Renal cortex interstitium (tissue), 11 donors: ENCODE data around the gene AUNIP. TPM values are rescaled to one million over a fixed set of nuclear protein-coding genes. Genes with fewer than 3 reads are reported as not detected.

Source experiments
- DNase-seq, 11 donors: peaks; one replicate each; pipeline ENCODE4 v3.0.0-alpha.2; 2013; ENCODE audit warnings: low read depth in 9 of 11, low spot score in 4 of 11; ENCODE audit errors: extremely low read depth in 1 of 11
- polyA plus RNA-seq, 3 donors: library from polyadenylated mRNA; unstranded; fragments of 120-200 nt; gene quantifications; one replicate each; pipeline ENCODE4 v1.2.1, GENCODE V29; 2013; ENCODE audit not compliant: insufficient read length in 3 of 3

AUNIP gene
- polyA plus RNA-seq, 3 donors, result 3.0 to 4.3 (median 3.9) TPM

DNA sequence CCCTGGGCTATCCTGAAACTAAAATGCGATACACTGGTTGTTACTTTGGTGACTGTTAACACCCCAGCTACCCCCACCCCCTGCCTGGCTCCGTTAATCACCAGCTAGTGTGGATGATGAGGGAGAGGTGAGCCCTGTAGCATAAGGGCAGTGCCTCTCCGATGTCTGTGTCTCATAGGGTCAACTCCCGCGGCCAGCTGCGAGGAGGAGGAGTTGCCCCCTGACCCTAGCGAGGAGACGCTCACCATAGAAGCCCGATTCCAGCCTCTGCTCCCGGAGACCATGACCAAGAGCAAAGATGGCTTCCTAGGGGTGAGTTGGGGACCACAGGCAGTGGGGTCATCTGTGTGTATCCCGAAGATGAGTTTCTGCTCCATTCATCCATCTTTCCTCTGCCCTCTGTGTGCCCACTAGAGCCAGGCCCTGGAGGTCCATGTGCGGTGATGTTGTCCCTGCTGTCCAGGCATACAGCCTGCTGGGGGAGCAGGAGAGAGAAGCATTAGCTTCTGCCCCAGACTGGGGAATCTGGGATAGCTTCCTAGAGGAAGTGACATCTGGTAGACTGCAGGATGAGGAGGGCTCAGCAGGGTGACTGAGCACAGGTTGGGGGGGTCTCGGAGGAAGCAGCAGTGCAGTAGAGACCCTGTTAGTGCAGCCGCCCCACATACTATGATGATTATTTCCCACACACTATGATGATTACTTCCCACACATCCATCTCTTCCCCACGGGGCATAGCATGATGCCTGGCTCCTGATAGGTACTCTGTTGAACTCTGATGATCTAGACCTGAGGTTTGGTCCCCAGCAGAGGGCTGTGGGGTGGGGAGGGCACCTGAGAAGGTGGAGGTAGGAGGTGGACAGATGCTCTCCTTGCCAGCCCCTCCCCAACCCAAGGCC, 54.0 kb downstream of the AUNIP start:
- no peak for DNase-seq

DNA sequence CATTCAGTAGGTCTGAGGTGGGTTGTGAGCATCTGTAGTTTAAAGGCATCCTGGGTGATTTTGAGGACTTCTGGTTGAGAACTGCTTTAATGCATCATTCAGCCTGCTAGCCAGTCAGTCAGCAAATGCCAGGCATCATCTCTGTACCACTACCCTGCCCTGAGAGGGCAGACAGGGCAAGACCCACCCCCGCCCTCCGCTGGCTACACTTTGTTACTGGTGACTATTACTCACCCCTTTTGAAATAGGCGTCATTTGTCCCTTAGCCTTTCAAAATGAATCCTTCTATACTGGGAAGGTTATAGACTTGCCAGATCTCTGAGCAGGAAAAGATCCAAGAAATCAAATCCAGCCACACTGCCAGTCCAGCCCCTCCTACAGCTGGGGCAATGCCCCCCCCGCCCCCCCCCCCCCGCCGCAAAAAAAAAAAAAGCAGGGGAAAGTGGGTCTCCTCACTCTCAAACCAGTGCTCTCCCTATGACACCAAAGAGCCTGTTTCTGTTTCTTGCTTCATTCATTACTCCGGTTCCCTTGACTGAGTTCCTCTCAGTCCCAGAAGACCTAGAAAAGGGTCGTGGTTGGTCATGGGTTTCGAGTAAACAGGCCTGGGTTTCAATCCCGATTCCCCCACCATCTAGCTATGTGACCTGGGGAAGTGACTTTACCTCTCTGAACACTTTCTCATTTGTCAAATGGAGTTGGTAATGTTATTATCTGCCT, 54.9 kb downstream of the AUNIP start:
- no peak for DNase-seq

DNA sequence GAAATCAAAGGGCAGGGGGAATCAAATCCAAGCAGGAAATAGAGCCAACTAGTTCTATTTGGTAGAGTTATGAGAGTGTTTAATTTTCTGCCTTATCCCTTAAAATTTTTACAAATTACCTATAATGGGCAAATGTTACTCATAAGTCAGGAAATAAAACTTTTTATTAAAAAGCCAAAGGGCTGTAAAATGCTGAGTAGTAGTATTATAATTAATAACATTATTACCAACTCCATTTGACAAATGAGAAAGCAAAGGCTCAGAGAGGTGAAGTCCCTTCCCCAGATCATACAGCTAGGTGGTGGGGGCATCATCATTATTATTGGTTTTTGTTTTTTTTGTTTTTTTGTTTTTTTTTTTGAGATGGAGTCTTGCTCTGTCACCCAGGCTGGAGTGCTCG, 55.9 kb downstream of the AUNIP start:
- no peak for DNase-seq

DNA sequence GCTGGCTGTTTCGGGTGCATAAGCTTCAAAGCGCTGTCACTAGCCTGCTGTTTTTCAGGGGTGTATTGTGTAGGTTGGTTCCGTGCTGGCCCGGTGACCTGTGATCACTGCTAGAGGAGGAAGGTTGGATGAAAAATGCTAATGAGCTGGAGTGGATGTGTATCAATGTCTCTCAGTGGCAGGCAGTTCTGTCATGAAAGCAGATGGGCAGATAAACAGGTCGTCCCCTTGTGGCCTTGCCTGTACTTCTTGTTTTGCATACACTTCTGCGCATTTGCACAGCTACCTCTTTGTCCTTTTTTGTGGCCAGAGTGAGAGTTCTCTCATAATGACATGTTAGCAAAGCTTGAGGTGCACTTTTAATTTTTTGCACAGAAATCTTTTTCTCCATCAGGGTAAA, 56.3 kb downstream of the AUNIP start:
- DNase-seq, result no peak

DNA sequence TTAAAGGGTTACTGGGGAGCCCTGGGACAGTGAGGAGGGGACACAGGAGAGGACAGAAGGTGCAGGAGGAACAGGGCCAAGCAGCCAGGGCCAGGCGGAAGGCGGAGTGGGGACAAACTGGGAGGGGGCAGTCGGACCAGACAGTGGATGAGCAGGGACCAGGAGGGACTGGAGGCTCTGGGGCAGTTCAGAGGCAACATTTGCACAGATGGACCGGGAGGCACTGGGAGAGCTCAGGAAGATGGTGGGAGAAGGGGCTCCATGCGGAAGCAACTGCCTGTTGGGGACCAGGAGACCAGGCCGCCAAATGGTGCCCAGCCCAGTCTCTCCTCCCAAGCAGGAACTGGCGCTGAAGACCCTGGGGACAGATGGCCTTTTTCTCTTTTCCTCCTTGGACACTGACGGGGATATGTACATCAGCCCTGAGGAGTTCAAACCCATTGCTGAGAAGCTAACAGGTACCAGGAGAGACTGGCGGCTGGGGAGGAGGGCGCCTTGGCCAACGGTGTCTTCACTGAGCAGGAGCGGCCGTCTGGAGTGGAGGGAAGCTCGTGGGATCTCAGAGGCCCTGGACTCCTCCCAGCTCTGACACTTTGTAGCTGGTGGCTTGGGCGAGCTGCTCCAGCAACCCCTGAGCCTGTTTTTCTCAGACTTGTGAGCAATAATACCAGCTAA, 58.4 kb downstream of the AUNIP start:
- DNase-seq, result no peak

DNA sequence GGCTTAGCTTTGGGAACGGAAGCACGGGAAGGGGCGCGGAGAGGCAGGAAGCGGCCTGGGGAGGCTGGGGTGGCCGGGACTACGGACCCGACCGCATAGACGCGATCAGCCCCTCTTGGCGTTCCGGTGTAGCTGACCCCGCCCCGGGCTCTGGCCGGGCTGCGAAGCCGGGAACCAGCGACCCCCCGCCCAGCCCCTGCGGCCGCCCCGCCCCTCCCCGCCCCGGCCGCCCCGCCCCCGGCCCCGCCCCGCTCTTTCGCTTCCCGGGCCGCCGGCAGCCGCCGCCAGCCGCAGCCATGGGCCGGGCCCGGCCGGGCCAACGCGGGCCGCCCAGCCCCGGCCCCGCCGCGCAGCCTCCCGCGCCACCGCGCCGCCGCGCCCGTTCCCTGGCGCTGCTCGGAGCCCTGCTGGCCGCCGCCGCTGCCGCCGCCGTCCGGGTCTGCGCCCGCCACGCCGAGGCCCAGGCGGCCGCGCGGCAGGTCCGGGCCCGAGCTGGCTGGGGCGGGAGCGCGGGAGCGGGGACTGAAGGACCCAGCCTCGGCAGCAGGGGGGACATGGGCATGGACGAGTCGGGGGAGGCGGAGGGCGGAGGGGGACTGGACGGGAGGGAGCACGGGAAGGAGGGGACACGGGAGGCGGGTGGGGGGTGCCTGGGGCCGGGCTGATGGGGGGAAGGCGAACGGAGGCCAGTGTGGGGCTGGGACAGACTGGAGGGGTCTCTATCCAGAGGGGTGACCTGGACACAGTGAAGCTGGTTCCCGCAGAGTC, 59.1 kb downstream of the AUNIP start, which contains the start of gene SELENON:
Gene SELENON (plus strand): TSS at position 259 of the 768 bp plus-strand sequence. CDS start 38 bp downstream, at position 297.
- DNase-seq, result peak in 1 of 11 donors; percentile 44

DNA sequence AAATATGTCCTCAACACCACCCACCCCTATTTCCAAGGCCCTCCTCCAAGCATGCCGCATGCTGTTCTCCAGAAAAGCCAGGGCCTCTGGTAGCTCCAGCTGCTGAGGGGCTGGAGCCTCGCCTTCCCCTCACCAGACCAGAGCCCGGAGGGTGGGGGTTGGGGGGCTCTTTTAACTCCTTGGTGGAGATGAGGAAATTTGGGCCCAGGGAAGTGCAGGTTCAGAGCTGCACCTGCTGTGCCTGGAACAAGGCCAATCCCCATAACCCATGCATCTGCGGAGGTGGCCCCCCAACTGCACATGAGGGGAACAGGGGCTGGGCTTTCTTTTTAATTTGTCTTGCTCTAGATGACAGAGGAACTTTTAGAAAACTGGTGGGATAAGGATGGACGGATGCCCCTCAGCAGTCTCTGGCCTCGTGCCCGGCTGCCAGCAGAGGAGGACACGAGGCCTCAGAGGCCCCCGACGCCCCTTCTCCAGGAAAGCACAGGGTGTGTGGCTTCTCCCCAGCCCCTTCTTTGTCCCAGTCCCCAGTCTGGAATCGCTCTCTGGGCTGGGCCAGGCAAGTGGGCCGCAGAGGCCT, 59.8 kb downstream of the AUNIP start:
- DNase-seq, result no peak

DNA sequence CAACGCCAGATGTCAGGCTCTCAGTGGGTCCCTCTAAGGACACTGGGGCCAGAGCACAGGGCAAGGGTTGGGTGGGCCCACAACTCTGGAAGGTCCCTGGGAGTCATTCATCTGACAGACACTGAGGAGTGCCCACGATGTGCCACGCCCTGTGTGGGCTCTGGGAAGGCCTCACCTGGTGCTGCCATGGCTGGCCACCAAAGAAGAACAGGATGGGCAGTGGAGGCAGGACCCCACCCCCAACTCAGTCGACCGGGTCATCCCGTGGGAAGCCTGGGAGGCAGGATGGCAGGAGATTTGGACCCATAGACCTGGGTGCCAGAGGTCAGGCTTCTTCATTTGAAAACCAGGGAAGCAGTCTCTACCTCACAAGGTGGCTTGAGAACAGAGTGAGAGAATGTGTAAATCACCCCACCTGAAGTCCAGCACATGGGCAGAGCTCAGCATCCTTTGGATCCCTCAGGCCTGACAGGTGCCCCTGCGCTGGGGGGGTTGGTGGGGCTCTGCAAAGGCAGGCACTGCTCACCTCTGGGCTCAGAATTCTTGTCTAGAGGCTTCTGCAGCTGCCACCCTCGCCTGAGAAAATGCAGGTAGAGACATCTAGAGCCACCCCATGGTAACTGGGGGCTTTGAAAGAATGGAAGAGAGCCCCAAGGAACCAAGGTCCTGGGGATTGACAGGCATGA, 60.4 kb downstream of the AUNIP start:
- DNase-seq, result no peak

DNA sequence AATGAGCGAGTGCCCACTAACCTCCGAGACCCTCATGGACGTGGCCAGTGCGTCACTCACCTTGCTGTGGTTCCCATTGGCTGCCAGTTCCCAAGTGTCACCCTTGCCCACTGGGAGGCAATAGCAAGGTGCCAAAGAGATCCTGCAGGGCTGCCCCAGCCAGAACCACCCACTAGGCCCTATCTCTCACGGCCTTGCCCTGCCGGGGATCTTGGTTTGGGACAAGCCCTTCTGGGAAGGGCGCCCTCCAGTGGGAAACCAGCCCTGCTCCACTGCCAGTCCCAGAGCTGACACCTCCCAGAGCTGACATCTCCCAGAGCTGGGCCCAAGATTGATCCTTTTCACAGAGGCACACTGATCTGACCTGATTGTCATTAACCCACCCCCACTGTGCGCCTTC, 61.3 kb downstream of the AUNIP start:
- DNase-seq, result no peak

DNA sequence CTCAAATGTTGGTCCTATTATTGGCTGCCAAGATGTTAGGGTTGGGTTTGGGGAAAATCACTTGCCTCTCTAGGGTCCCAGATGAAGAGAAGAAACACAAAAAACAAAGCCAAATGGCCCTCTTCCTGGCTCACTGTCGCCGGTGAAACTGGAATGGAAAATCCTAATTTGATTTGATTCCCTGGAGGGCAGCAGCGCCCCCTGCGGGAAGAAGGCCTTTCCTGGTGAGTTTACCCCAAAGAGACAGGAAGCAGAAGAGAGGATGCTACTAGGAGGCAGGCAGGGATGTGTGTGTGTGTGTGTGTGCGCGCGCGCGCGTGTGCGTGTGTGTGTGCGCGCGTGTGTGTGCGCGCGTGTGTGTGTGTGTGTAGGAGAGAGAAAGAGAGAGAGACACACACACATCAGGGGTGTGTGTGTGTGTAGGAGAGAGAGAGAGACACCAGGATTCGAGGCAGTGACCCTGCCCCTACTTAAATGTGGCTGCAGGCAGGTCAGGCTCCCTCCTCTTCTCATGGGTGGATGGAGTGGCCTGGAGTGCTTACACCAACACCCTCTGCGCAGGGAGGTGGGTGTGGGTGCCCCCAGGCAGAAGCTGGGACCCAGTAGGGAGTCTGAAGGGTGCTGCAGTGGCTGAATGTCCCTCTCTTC, 62.3 kb downstream of the AUNIP start:
- DNase-seq, result peak in 5 of 11 donors; percentile 58 to 77 (median 70)

DNA sequence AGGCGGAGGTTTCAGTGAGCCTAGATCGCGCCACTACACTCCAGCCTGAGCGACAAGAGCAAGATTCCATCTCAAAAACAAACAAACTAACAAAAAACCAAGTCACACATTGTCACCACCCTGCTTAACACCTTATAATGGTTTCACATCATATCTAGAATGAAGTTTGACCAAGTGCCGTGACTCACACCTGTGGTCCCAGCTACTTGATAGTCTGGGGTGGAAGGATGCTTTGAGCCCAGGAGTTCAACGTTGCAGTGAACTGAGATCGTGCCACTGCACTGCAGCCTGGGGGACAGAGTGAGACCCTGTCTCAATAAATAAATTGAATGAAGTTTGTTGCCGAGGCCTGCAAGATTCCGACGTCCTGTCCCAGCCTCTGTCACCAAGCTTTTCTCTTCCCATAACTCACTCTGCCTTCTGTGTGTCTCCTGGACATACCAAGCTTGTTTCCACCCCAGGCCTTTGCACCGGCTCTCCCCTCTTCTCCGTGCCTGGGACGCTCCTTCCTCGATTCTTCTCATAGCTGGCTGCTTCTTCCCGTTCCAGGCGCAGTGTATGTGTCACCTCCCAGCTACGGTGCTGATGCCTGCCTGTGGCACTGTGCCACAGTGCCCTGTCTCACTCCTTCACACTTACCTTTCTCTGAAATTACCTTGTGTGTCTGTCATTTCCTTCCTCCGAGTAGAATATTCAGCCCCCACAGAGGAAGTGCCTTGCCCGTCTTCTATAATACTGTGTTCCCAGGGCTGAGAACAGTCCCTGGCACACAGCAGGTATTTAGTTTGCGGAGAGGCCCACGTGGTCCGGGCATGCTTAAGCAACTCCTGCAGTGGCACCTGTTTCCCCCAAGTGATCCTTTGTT, 63.1 kb downstream of the AUNIP start:
- DNase-seq, result no peak

DNA sequence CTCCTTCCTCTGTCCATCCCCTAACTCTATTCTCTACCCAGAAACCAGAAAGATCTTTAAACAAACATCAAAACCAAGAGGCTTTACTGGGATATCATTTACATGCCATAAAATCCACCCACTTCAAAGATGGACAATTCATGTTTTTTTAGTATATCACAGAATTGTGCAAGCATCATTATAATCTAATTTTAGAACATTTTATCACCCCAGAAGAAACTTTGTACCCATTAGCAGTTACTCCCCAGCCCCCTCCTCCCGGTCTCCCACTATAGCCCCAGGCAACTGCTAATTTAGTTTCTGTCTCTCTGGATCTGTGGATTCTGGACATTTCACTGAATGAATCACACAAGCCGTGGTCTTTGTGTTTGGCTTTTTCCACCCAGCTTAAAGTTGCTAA, 64.0 kb downstream of the AUNIP start:
- no peak for DNase-seq

DNA sequence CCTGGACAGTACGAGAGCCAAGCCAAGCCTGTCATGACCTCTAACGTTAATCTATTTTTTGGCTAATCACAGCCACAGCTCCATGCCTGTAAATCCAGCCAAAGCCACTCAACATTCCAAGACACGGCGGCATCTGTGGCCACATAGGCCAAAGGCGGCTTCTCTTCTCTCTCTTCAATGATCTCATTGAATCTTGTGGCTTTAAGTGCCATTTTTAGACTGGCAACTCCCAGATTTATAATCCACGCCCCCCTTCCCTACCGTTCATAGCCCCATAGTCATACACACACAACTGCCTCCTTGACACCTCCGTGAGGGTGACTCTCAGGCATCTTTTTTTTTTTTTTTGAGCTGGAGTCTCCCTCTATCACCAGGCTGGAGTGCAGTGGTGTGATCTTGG, 64.9 kb downstream of the AUNIP start:
- no peak for DNase-seq

DNA sequence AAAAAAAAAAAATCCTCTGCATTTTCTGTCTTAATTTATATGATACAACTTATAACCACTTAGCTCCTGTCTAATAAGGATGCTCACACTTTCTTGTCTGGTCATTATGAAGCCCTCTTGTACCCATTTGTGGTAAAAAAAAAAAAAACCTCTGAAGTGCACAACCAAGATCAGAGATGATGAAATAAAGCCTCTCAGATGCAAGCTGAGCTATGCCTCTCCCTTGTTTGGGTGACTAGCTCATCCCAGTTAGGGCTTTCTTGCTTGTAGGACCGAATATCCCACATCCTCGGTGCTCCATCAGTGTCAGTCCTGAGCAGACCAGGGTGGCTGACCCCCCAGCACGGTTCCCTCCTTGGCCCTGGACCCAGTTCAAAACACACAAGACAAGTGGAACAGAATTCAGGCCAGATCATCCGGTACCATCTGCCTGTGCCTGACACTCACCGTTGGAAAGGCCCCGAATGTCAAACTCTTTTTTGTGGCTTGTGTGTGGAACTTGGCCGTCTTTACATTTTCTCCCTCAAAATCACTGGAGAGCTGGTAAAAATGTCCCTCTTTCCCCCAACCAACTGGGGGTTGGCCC, 65.6 kb downstream of the AUNIP start:
- DNase-seq, result no peak

DNA sequence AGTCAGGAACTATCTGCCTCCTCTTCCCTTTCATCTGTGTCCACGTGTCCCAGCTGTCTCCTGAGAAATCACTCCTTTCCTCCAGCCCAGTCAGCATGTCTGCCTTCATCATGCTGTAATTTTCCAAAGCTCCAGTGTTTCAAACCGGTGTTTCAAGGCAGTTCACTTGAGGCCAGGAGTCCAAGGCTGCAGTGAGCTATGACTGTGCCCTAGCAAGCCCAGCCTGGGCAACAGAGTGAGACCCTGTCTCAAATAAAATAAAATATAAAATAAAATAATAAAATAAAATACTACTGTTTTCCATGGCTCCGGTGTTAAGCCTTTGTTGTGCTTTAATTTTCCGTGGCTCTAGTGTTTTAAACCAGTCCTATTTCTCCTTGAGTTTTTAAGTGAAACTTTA, 67.1 kb downstream of the AUNIP start:
- no peak for DNase-seq

DNA sequence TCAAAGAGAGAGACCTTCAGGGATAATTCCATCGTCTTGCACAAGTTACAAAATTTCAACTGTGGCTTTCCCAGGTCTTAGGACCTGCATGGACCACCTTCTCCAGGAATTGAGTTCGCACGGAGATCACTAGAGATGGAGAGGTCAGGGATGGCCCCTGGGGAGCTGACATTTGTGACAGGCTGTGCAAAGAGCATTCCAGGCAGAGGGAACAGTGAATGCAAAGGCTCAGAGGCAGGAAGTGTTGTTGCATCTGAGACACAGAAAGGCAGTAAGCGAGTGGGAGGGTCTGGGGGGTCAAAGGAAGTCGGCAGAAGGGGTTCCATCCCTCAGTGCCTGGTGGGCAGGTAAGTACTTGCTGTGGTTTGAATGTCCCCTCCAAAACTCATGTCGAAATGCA, 68.8 kb downstream of the AUNIP start:
- DNase-seq, result no peak
